ENCODE measurements around the gene METTL2B. TPM values are rescaled to one million over a fixed set of nuclear protein-coding genes. Genes with fewer than 3 reads are reported as not detected.
"Not testable (repeated sequence)": the region's sequence is repeated elsewhere in the genome, so short reads cannot be mapped to it uniquely, and the experiment has no call there.

The METTL2B gene
- 24.9 and 37.2 TPM in 2 replicates for total RNA-seq (2014; rRNA removed; shearing (Covaris generic))

- H3K4me3 ChIP-seq = peak within 1 kb of the TSS; percentile 50
- not testable (repeated sequence) for H3K36me3 ChIP-seq
- DNase-seq (ENCODE audit: low read depth in 1 of 2, low spot score in 2 of 2) = peak; percentile 88 to 96
Observed at GRCh38 chr7:128476402-128477335, at the start of gene METTL2B. Gene METTL2B, plus strand, starts transcription at chr7:128476748. Its CDS starts 18 bp downstream, at chr7:128476766.

GRCh38 chr7:128427289-128427891 lies 49.2 kb upstream of the METTL2B start:
- H3K9me3 ChIP-seq (replicated peaks) = no peaks in the 10 kb centered on the region
- H3K4me3 ChIP-seq = no peak overlapping the region
- H3K27me3 ChIP-seq (replicated peaks) = no peaks in the 10 kb centered on the region
- DNase-seq (ENCODE audit: low read depth in 1 of 2, low spot score in 2 of 2) = peak in 1 of 2 experiments; percentile 44
- H3K27ac ChIP-seq = no peak overlapping the region
- no peaks in the 10 kb centered on the region for H3K36me3 ChIP-seq
- H3K4me1 ChIP-seq (replicated peaks) = peaks cover 19% of the 10 kb centered on the region

More at GRCh38 chr7:128476402-128477335, at the start of gene METTL2B:
- not testable (repeated sequence) for H3K4me1 ChIP-seq (replicated peaks); H3K27me3 ChIP-seq (replicated peaks); H3K9me3 ChIP-seq (replicated peaks)
- peak within 1 kb of the TSS; percentile 83 for H3K27ac ChIP-seq

GRCh38 chr7:128430207-128430606 lies 46.3 kb upstream of the METTL2B start:
- H3K4me3 ChIP-seq = no peak overlapping the region
- DNase-seq (ENCODE audit: low read depth in 1 of 2, low spot score in 2 of 2) = no peak
- no peak overlapping the region for H3K27ac ChIP-seq
- no peaks in the 10 kb centered on the region for H3K9me3 ChIP-seq (replicated peaks)
- no peaks in the 10 kb centered on the region for H3K36me3 ChIP-seq
- peaks cover 43% of the 10 kb centered on the region for H3K4me1 ChIP-seq (replicated peaks)
- no peaks in the 10 kb centered on the region for H3K27me3 ChIP-seq (replicated peaks)

- peaks cover 43% of the 10 kb centered on the region for H3K4me1 ChIP-seq (replicated peaks)
- no peak overlapping the region for H3K27ac ChIP-seq
- H3K4me3 ChIP-seq = no peak overlapping the region
- H3K9me3 ChIP-seq (replicated peaks) = no peaks in the 10 kb centered on the region
- H3K36me3 ChIP-seq = no peaks in the 10 kb centered on the region
- DNase-seq (ENCODE audit: low read depth in 1 of 2, low spot score in 2 of 2) = peak; percentile 75 to 90
- no peaks in the 10 kb centered on the region for H3K27me3 ChIP-seq (replicated peaks)
Observed at GRCh38 chr7:128431221-128431620, 45.3 kb upstream of the METTL2B start.

GRCh38 chr7:128431754-128432153 lies 44.8 kb upstream of the METTL2B start:
- DNase-seq (ENCODE audit: low read depth in 1 of 2, low spot score in 2 of 2) = no peak
- Histone ChIP-seq H3K36me3 (no peaks in the 10 kb centered on the region), H3K27ac (no peak overlapping the region), H3K4me1 (replicated peaks) (peaks cover 43% of the 10 kb centered on the region), H3K27me3 (replicated peaks) (no peaks in the 10 kb centered on the region), H3K4me3 (no peak overlapping the region), H3K9me3 (replicated peaks) (no peaks in the 10 kb centered on the region)

- H3K36me3 ChIP-seq = no peaks in the 10 kb centered on the region
- peaks cover 43% of the 10 kb centered on the region for H3K4me1 ChIP-seq (replicated peaks)
- no peak overlapping the region for H3K4me3 ChIP-seq
- H3K27ac ChIP-seq = no peak overlapping the region
- H3K27me3 ChIP-seq (replicated peaks) = no peaks in the 10 kb centered on the region
- no peak for DNase-seq (ENCODE audit: low read depth in 1 of 2, low spot score in 2 of 2)
- H3K9me3 ChIP-seq (replicated peaks) = no peaks in the 10 kb centered on the region
Observed at GRCh38 chr7:128434413-128435326, 41.9 kb upstream of the METTL2B start.

- Histone ChIP-seq H3K4me3 (no peak overlapping the region), H3K27me3 (replicated peaks) (no peaks in the 10 kb centered on the region), H3K27ac (no peak overlapping the region), H3K36me3 (no peaks in the 10 kb centered on the region), H3K9me3 (replicated peaks) (no peaks in the 10 kb centered on the region), H3K4me1 (replicated peaks) (peaks cover 43% of the 10 kb centered on the region)
- DNase-seq (ENCODE audit: low read depth in 1 of 2, low spot score in 2 of 2) = no peak
Observed at GRCh38 chr7:128435327-128435686, 41.2 kb upstream of the METTL2B start.

GRCh38 chr7:128437426-128438332 lies 38.9 kb upstream of the METTL2B start:
- H3K9me3 ChIP-seq (replicated peaks) = no peaks in the 10 kb centered on the region
- H3K27me3 ChIP-seq (replicated peaks) = no peaks in the 10 kb centered on the region
- H3K36me3 ChIP-seq = no peaks in the 10 kb centered on the region
- no peak overlapping the region for H3K4me3 ChIP-seq
- DNase-seq (ENCODE audit: low read depth in 1 of 2, low spot score in 2 of 2) = no peak
- no peak overlapping the region for H3K27ac ChIP-seq
- H3K4me1 ChIP-seq (replicated peaks) = peaks cover 21% of the 10 kb centered on the region

- H3K27ac ChIP-seq = no peak overlapping the region
- no peaks in the 10 kb centered on the region for H3K9me3 ChIP-seq (replicated peaks)
- H3K4me3 ChIP-seq = no peak overlapping the region
- H3K36me3 ChIP-seq = no peaks in the 10 kb centered on the region
- H3K27me3 ChIP-seq (replicated peaks) = no peaks in the 10 kb centered on the region
- no peaks in the 10 kb centered on the region for H3K4me1 ChIP-seq (replicated peaks)
- no peak for DNase-seq (ENCODE audit: low read depth in 1 of 2, low spot score in 2 of 2)
Observed at GRCh38 chr7:128442356-128442755, 34.2 kb upstream of the METTL2B start.

GRCh38 chr7:128443831-128444600 lies 32.5 kb upstream of the METTL2B start:
- H3K4me1 ChIP-seq (replicated peaks) = no peaks in the 10 kb centered on the region
- H3K4me3 ChIP-seq = no peak overlapping the region
- no peak overlapping the region for H3K27ac ChIP-seq
- H3K9me3 ChIP-seq (replicated peaks) = no peaks in the 10 kb centered on the region
- no peak for DNase-seq (ENCODE audit: low read depth in 1 of 2, low spot score in 2 of 2)
- H3K27me3 ChIP-seq (replicated peaks) = no peaks in the 10 kb centered on the region
- no peaks in the 10 kb centered on the region for H3K36me3 ChIP-seq

GRCh38 chr7:128446306-128446705 lies 30.2 kb upstream of the METTL2B start:
- no peak overlapping the region for H3K27ac ChIP-seq
- no peaks in the 10 kb centered on the region for H3K4me1 ChIP-seq (replicated peaks)
- H3K4me3 ChIP-seq = no peak overlapping the region
- no peak for DNase-seq (ENCODE audit: low read depth in 1 of 2, low spot score in 2 of 2)
- H3K27me3 ChIP-seq (replicated peaks) = no peaks in the 10 kb centered on the region
- H3K9me3 ChIP-seq (replicated peaks) = no peaks in the 10 kb centered on the region
- H3K36me3 ChIP-seq = no peaks in the 10 kb centered on the region

GRCh38 chr7:128447941-128448564 lies 28.5 kb upstream of the METTL2B start:
- no peak overlapping the region for H3K4me3 ChIP-seq

More at GRCh38 chr7:128447941-128448564, 28.5 kb upstream of the METTL2B start:
- no peaks in the 10 kb centered on the region for H3K4me1 ChIP-seq (replicated peaks)
- no peak for DNase-seq (ENCODE audit: low read depth in 1 of 2, low spot score in 2 of 2)
- no peaks in the 10 kb centered on the region for H3K27me3 ChIP-seq (replicated peaks)
- H3K9me3 ChIP-seq (replicated peaks) = no peaks in the 10 kb centered on the region
- H3K36me3 ChIP-seq = no peaks in the 10 kb centered on the region
- no peak overlapping the region for H3K27ac ChIP-seq

Measured in SJSA1 (cell line).